Measurements from ENCODE around the gene PLOD1.

DNA sequence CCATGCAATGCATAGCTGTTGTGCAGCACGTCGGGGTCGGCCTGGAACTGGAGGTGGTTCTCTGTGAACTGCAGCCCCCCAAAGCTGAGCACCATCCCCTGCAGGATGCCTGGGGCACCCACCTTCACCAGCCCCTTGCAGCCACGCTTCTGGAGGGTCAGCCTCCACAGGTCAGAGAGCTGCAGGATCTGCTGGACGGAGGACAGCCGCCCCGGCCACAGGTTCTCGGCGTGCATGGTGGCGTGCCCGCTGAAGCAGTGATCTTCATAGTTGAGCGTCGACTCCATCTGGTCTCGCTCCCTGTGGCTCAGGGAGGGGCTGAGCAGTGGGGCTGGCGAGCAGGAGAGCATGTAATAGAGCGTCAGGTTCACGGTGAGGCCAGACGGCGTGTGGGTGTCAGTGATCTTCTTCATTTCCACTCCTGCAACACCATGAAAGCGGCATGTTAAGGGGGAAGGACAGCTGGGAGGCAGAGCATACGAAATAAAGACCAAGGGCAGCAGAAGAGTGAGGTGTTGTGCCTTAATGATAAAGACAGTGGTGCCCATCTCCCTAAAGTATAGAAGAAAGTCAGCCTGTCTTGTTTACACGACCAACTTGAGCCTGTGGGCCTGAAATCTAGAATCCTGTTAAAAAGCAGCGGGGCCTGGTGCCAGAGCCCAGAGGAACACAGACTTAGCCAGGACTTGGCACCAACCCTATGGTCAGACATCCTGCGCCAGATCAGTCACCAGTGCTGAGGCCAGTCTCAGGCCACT, 11.3 kb upstream of the PLOD1 start:
- no peak for TF ChIP-seq CTCF (IDR thresholded peaks at IDR 0.05; ENCODE audit: low read length)
- TF ChIP-seq EZH2 (IDR thresholded peaks at IDR 0.05; ENCODE audit: borderline replicate concordance, low read length): no peak
